IPS DF 6.9 (cell line): ENCODE data around the gene PID1.
A peak's percentile ranks its signal among the peaks of the same experiment; 100 is the strongest.

Source experiments
- DNase-seq: peaks from one replicate; pipeline ENCODE4 v3.0.0-alpha.2; 2013; ENCODE audit warnings: low read depth, low spot score
- H3K27ac ChIP-seq: one replicate; pipeline ENCODE4 v1.5.1; 2013; ENCODE audit warnings: low read length, control low read depth
- H3K27me3 ChIP-seq: 2 replicates; pipeline ENCODE4 v1.6.1; 2013; ENCODE audit warnings: mild to moderate bottlenecking, low read length; ENCODE audit not compliant: control insufficient read depth, insufficient read depth
- H3K36me3 ChIP-seq: 2 replicates; pipeline ENCODE4 v1.6.1; 2013; ENCODE audit warnings: low read length; ENCODE audit not compliant: control insufficient read depth, insufficient read depth
- H3K4me1 ChIP-seq: 2 replicates; pipeline ENCODE4 v1.6.1; 2013; ENCODE audit warnings: low read length; ENCODE audit not compliant: control insufficient read depth, insufficient read depth
- H3K4me3 ChIP-seq: 2 replicates; pipeline ENCODE4 v1.5.1; 2013; ENCODE audit warnings: mild to moderate bottlenecking, low read length
- H3K9me3 ChIP-seq: 2 replicates; pipeline ENCODE4 v1.6.1; 2013; ENCODE audit warnings: low read length, inconsistent platforms; ENCODE audit not compliant: control insufficient read depth, insufficient read depth
- WGBS: extraction: QIAGEN DNeasy Blood & Tissue Kit; methylation state at CpG from one replicate; pipeline ENCODE4 v1.1.7; 2013; ENCODE audit warnings: mixed read lengths, missing lambda C conversion rate; ENCODE audit not compliant: insufficient read length, insufficient coverage; 5-methylcytosine and 5-hydroxymethylcytosine counted together

The PID1 gene

GRCh38 chr2:229282758-229283546 lies 11.9 kb upstream of the PID1 start:
- no peak overlapping the region for H3K27ac ChIP-seq
- H3K4me1 ChIP-seq: no peaks in the 10 kb centered on the region
- H3K36me3 ChIP-seq: no peaks in the 10 kb centered on the region
- no peak overlapping the region for H3K4me3 ChIP-seq
- WGBS: no CpG with 5 or more reads among the region's 5 CpGs
- H3K27me3 ChIP-seq: no peaks in the 10 kb centered on the region
- no peak for DNase-seq
- H3K9me3 ChIP-seq: no peaks in the 10 kb centered on the region

GRCh38 chr2:229279516-229279915 lies 8.4 kb upstream of the PID1 start:
- Histone ChIP-seq H3K4me1 (no peaks in the 10 kb centered on the region), H3K36me3 (no peaks in the 10 kb centered on the region), H3K9me3 (no peaks in the 10 kb centered on the region), H3K4me3 (no peak overlapping the region), H3K27ac (no peak overlapping the region), H3K27me3 (no peaks in the 10 kb centered on the region)
- WGBS: no CpG with 5 or more reads among the region's 4 CpGs
- DNase-seq: no peak

GRCh38 chr2:229275506-229275905 lies 4.4 kb upstream of the PID1 start:
- no peaks in the 10 kb centered on the region for H3K4me1 ChIP-seq
- DNase-seq: no peak
- no peaks in the 10 kb centered on the region; the same call in 1 of the 2 replicates for H3K27me3 ChIP-seq
- H3K36me3 ChIP-seq: no peaks in the 10 kb centered on the region
- H3K4me3 ChIP-seq: no peak overlapping the region
- no peak overlapping the region for H3K27ac ChIP-seq
- no peaks in the 10 kb centered on the region for H3K9me3 ChIP-seq

GRCh38 chr2:229273723-229274338 lies 2.7 kb upstream of the PID1 start:
- no peak overlapping the region for H3K4me3 ChIP-seq
- no peak overlapping the region for H3K27ac ChIP-seq
- no CpG with 5 or more reads among the region's 4 CpGs for whole genome bisulfite sequencing

GRCh38 chr2:229273006-229273722 lies 2.1 kb upstream of the PID1 start:
- Histone ChIP-seq H3K4me1 (no peaks in the 10 kb centered on the region), H3K27me3 (no peaks in the 10 kb centered on the region; the same call in 1 of the 2 replicates), H3K36me3 (no peaks in the 10 kb centered on the region), H3K27ac (no peak overlapping the region), H3K4me3 (no peak overlapping the region), H3K9me3 (no peaks in the 10 kb centered on the region)
- no peak for DNase-seq
- no CpG with 5 or more reads among the region's 9 CpGs for WGBS

More at GRCh38 chr2:229273723-229274338, 2.7 kb upstream of the PID1 start:
- Histone ChIP-seq H3K9me3 (no peaks in the 10 kb centered on the region), H3K4me1 (no peaks in the 10 kb centered on the region), H3K27me3 (no peaks in the 10 kb centered on the region; the same call in 1 of the 2 replicates), H3K36me3 (no peaks in the 10 kb centered on the region)
- peak; percentile 77 for DNase-seq

- Histone ChIP-seq H3K27ac (no peak overlapping the region), H3K27me3 (no peaks in the 10 kb centered on the region; the same call in 1 of the 2 replicates), H3K36me3 (no peaks in the 10 kb centered on the region), H3K4me3 (no peak overlapping the region), H3K9me3 (no peaks in the 10 kb centered on the region), H3K4me1 (no peaks in the 10 kb centered on the region)
- no CpG with 5 or more reads among the region's 6 CpGs for WGBS
- no peak for DNase-seq
Measured at GRCh38 chr2:229269941-229270340, 1.1 kb downstream of the PID1 start.

- no peaks in the 10 kb centered on the region for H3K36me3 ChIP-seq
- no CpG with 5 or more reads among the region's 8 CpGs for WGBS
- no peaks in the 10 kb centered on the region for H3K9me3 ChIP-seq
- H3K4me3 ChIP-seq: no peak overlapping the region
- no peak overlapping the region for H3K27ac ChIP-seq
- no peaks in the 10 kb centered on the region for H3K4me1 ChIP-seq
- DNase-seq: no peak
- no peaks in the 10 kb centered on the region; the same call in 1 of the 2 replicates for H3K27me3 ChIP-seq
Measured at GRCh38 chr2:229269146-229269545, 1.9 kb downstream of the PID1 start.

- no peak for DNase-seq
- H3K27me3 ChIP-seq: no peaks in the 10 kb centered on the region; the same call in 1 of the 2 replicates
- no peaks in the 10 kb centered on the region for H3K36me3 ChIP-seq
- WGBS: 100% methylated on average over 1 of the region's 4 CpGs
- H3K4me1 ChIP-seq: no peaks in the 10 kb centered on the region
- H3K4me3 ChIP-seq: no peak overlapping the region
- H3K9me3 ChIP-seq: no peaks in the 10 kb centered on the region
- no peak overlapping the region for H3K27ac ChIP-seq
Measured at GRCh38 chr2:229268626-229269025, 2.5 kb downstream of the PID1 start.

GRCh38 chr2:229267080-229267479 lies 4.0 kb downstream of the PID1 start:
- Histone ChIP-seq H3K27ac (no peak overlapping the region), H3K9me3 (no peaks in the 10 kb centered on the region), H3K4me1 (no peaks in the 10 kb centered on the region), H3K4me3 (no peak overlapping the region), H3K27me3 (no peaks in the 10 kb centered on the region; the same call in 1 of the 2 replicates), H3K36me3 (no peaks in the 10 kb centered on the region)
- DNase-seq: no peak
- no CpG with 5 or more reads among the region's 1 CpG for WGBS

- Histone ChIP-seq H3K4me1 (no peaks in the 10 kb centered on the region), H3K4me3 (no peak overlapping the region), H3K27me3 (no peaks in the 10 kb centered on the region; the same call in 1 of the 2 replicates), H3K36me3 (no peaks in the 10 kb centered on the region), H3K9me3 (no peaks in the 10 kb centered on the region), H3K27ac (no peak overlapping the region)
- no CpG with 5 or more reads among the region's 4 CpGs for WGBS
- DNase-seq: no peak
Measured at GRCh38 chr2:229265727-229266126, 5.4 kb downstream of the PID1 start.
